LoVo (cell line): ENCODE data around the gene PLIN3.
"Not testable (repeated sequence)": the region's sequence is repeated elsewhere in the genome, so short reads cannot be mapped to it uniquely, and the experiment has no call there.

Experiments
- DNase-seq: peaks from one replicate; pipeline ENCODE4 v3.0.0-alpha.2; 2016; ENCODE audit warnings: low spot score

The PLIN3 gene, protein sequence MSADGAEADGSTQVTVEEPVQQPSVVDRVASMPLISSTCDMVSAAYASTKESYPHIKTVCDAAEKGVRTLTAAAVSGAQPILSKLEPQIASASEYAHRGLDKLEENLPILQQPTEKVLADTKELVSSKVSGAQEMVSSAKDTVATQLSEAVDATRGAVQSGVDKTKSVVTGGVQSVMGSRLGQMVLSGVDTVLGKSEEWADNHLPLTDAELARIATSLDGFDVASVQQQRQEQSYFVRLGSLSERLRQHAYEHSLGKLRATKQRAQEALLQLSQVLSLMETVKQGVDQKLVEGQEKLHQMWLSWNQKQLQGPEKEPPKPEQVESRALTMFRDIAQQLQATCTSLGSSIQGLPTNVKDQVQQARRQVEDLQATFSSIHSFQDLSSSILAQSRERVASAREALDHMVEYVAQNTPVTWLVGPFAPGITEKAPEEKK

DNA sequence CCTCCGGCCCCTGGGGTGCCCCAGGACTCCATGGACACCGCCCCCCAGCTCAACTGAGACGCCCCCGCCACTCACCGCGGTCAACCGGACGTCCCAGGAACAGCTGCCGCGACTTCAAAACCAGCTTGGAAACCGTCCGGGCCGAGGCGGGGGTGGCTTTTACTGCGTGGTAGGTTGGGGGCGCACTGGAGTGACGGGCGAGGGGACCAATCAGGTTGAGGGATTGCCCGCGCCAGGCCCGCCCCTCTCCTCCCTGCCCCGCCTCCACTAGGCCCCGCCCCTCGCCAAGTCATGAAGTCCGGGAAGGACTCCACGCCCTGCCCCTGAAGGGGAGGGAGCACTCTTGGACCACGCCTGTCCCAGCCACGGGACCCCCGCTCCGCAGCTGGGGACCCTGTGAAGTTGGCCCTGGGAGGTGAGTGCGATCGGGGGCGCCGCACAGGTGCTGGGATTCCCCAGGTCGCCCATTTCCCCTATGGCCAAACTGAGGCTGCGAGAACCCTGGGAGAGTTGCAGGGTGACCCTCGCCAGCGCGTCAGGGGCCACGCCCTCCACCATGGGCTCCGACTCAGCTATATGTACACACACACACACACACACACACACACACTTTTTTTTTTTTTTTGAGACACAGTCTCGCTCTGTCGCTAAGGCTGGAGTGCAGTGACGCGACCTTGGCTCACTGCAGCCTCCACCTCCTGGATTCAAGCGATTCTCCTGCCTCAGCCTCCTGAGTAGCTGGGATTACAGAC is at the start of gene PLIN3:
Gene PLIN3, minus strand, starts transcription at position 134 of the 752 bp plus-strand sequence. CDS start 6,273 bp downstream, outside the sequence.
- peak; percentile 92 for DNase-seq

DNA sequence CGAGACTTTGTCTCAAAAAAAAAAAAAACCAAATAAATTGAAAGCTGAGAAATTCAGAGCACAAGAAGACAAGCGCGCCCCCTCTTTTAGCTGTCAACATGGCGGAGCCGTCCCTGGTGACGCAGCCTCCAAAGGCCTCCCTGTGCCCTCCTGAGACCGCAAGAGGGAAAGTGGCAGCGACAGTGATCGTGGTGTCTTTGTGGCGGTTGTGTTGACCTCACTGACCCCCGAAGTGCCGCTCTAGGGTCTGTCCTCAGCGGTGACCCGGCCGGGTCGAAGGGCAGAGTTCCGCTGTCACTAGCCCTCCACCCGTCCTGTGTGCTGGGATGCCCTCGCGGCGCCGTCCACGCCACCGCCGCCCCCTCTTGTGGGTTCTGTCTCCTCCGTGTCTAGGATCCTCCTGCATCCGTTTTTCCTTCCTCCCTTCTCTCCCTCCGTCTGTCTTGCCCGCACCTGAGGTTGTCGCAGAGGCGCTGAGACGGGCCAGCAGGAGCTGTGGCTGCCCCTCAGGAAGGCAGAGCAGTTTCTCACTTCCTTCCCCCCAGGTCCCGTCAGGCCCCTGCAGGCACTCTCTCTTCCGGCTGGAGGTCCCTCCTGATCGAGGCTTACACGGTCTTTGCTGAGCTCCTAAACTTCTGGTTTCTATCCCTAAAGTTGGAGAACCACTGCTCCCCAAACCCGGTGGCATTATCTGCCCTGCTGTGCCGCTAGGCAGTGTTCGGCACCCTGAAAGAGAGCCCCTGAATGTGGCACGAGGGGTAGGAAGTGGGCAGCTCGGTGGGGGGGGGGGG is 49.0 kb upstream of the PLIN3 start:
- DNase-seq: no peak

DNA sequence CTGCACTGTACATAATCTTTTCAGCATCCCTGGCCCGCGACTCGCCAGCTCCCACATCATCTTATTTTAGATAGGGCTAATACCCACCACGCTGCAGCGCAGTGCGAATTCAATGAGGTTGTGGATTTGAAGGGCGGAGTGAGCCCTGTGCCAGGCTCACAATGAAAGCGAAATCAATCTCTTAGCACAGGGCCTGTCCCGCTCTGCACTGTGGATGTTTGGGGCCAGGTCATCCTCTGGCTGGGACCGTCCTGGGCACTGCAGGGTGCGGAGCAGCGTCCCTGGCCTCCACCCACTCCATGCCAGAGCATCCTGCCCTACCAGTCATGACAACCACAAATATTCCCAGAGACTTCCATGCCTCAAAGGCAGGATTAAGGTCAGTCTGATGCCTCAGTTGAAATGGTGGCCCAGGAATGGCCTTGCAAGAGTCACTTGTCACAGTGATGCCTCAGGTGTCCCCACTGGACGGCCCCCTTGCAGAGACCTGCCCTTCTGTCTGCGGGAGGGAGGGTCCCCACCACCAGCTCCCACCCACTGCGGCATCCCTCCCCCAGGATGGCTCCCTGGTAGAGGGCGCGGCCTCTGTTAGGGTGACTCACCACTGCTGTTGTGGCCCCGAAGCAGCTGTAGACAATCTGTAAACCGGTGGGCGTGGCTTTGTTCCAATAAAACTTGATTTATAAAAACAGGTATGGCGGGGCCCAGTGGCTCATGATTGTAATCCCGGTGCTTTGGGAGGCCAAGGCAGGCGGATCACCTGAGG is 47.5 kb upstream of the PLIN3 start:
- peak; percentile 92 for DNase-seq

DNA sequence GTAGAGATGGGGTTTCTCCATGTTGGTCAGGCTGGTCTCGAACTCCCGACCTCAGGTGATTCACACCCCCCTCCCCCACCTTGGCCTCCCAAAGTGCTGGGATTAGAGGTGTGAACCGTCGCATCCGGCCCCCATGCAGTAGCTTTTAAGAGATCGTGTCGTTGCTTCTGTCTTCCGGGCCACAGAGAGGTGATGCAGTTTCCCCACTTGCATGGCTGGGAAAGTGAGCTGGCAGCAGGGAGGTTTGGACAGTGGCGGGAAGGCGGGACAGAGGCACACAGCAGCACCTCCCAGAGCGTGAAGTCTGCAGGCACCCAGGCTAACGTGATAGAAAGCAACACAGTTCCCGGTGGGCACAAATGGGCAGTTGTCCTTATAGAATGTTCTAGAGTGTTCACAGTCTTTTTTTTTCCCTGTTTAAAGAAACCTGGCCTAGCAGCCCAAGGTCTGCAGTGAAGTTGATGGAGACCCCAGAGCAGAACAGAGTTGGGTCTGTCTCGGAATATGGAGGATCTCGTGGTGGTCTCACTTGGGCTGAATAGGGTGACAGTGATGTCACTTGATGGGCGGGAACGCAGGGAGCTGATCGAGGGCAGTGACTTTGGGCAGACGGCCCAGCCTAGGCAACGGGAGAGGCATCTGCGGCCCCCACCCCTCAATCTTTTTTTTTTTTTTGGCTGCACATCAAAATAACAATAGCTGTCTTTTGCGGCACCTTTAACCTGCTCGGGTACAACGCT is 46.7 kb upstream of the PLIN3 start:
- DNase-seq: no peak

DNA sequence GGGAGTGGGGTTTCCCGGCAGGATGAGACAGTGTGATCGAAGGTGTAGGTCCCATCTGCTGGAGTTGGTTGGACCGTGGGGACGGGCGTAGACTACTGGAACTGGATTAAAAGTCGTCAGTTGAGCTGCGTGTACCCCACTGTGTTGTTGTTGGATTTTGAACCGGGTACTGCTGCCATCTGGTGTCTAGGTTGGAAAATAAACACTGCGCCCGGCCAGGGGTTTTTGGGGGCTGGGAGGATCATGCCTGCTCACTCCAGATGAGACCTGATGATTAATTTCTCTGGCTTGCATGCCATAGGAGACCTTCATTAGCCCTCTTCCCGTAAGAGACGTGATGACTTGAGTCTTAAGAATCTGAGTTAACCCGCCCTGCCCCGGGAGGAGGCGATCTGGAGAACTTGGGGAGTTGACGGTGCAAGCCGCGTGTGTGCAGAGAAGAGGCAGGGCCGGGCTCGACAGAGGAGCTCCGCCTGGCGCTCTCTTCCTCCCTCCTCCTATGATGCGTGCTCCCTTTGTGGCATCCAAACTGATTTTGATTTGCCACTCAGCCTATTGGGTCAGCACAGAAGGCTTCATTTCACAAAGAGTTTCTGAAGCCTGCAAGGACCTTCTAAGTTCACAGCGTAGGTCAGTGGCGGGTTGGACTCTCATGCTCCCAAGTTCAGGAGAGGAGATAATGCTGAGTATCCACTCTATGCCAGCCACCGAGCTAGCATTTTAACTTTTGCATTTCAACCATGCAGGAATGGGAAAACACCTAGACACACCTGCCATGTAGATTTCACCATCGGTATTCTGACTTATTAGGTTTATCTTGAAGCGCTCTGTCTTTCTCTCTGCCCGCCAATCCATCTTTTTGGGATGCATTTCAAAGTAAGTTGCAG is 44.6 kb upstream of the PLIN3 start:
- peak; percentile 59 for DNase-seq

DNA sequence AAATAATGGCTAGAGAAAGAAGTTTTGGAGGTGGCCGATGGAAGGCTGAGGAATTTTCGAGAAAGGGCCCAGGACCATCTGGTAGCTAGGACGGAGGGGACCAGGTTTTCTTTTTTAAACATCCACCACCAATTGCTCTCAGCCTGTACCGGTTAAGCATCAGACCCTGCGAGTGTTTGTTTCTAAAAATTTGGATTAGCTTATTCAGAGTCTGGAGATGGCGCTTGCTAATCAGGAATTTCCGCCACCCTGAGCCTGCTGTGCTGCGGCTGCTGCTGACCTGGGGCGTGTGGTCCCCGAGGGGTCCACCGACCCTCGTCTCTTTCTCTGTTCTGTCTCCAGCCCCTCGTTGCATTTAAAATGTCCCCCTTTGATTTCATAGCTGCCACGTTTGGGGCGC is 43.8 kb upstream of the PLIN3 start:
- DNase-seq: no peak

DNA sequence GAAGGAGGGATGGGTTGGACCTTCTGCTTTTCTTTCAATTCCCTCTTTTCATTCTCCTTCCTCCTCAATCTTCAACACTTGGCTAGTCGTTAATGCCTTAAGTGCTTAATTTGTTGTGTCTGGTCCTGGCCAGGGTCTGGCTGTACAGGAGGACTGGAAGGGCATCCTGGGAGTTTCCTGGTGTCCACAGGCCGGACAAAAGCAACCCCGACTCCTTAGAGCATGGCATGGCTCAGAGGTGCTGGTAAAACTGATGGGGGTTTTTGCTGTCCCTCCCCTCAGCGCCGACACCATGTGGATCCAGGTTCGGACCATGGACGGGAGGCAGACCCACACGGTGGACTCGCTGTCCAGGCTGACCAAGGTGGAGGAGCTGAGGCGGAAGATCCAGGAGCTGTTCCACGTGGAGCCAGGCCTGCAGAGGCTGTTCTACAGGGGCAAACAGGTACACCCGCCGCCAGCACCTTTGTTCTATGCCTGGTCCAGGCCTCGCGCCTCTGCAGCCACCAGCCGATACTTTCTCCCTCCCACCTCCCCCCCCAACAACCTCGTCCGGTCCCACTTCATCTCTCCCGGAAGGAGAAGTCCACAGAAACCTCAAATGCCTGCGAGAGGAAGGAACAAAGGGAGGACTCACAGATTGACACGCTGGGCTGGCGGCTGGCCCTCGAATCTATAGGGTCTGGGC is 43.3 kb upstream of the PLIN3 start:
- no peak for DNase-seq

DNA sequence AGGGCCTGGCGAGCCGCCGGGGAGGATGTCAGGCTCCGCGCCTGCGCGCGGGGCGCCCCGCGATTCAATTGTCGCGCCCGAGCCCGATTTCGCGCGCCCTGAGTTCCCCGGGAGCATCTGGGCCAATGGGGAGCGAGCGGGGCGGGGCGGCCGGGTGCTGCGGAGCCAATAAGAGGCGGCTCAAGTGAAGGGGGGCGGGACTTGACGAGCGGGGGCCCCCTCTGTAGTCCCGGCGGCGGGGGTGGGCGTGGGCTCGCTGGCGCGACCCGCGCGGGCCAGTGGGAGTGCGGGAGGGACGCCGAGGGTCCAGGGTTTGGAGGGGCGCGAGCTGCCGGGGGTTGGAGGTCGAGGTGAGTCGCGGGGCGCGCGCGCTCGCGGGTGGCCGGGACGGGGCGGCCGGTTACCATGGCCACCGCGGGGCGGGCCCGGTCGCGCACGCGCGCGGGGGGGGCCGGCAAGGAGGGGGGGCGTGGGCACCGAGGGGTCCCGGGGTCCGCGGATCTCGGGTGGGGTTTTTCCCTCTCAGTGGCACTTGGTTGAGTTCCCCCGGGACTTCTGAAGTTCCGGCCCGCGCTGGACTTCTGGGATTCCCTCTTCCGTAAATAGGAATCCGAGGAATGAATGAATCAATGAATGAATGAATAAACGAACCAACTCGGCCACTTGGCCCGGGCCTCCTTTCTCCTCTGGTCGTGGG is 42.6 kb upstream of the PLIN3 start:
- DNase-seq: peak; percentile 93

DNA sequence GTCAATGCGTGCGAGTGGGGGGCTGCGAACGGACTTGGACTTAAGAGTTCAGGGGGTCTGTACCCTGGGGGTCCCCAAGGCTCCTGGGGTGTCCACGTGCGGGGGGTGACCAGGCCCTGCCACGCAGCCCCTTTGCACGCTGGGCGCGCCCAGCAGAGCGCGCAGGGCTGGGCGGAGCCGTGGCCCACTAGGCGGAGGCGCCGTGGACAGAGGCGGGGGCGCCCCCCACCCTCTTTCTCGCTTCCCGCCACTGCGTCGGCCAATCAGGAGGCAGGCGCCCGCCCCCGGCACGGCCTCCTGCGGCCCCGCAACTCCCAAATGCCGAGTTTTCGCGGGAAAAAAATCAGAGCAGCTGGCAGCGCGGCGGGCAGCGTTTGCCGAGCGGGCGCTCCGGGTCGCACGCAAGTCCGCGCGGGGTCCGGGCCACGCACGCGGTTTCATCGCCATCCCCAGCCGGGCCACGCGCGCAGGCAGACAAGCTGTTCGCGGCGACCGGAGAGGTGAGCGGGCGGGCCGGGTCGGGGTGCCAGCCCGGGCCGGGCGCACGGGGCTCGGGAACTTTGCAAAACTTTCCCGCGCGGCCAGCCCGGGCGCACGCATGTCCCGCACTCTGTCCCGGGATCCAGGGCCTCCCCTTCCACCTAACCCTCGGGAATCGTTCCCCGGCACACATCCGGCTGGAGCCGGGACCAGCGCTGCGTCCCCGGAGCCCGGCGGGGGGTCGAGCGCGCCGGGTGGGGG is 41.9 kb upstream of the PLIN3 start, which contains the start of gene UHRF1:
Gene UHRF1, plus strand, starts transcription at position 346 of the 741 bp plus-strand sequence. CDS start 1,385 bp downstream, outside the sequence.
- DNase-seq: no peak

DNA sequence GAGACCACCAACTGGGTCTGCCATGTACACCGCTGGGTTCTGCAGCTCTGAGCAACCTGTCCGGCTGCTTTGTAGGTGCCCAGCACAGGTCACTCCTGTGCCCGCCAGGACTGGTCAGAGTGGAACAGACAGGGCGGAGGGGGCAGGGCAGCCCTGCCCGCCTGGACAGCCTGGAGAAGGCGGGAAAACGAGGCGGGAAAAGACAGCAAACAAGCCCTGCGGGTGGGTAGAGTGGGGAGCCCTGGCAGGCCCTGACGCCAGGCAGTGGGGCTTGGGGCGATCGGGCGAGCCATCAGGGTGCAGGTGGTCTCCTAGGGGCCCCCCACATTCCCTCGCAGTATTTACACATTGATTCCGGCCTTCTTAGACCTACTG is 41.3 kb upstream of the PLIN3 start:
- DNase-seq: no peak

DNA sequence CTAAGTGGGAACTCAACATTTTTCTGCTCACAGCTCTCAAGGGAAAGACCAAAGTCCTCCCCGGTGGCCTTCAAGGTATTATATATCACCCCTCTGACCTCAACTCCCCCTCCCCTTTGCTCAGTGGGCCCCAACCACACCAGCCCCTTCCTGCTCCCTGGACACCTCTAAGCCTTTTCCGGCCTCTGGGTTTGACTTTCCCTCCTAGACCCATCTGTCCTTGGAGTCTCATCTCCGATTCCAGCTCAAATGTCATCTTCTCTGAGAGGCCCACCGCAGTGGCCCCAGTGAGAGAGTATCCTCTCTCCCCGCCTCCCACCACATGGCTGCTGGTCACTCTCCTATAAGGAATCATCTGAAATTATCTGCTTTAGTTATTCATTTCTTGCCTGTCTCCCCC is 40.9 kb upstream of the PLIN3 start:
- DNase-seq: no peak

DNA sequence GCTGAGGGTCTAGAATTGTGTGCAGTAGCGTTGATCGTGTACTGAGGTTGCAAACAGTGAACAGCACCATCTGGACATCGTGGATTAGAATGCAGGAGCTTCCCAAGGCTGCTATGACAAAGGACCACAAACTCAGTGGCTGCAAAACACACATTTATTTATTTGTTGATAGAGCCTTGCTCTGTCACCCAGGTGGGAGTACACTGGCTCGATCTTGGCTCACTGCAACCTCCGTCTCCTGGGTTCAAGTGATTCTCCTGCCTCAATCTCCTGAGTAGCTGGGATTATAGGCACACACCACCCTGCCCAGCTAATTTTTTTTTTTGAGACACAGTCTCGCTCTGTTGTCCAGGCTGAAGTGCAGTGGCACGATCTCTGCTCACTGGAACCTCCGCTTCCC is 39.5 kb upstream of the PLIN3 start:
- DNase-seq: no peak

DNA sequence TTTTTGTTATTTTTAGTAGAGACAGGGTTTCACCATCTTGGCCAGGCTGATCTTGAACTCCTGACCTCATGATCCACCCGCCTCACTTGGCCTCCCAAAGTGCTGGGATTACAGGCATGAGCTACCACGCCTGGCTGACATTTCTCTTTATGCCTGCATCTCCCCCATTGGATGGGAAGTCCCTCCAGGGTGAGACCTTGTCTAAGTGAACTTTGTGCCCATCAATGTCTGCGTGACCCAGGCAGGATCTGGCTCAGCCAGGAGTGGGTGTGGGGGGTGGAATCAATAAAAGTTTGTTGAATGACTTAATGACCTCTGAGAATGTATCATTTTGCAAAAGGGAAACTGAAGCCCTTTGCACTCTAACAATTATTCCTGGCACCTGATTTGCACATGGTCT is 37.0 kb upstream of the PLIN3 start:
- no peak for DNase-seq

DNA sequence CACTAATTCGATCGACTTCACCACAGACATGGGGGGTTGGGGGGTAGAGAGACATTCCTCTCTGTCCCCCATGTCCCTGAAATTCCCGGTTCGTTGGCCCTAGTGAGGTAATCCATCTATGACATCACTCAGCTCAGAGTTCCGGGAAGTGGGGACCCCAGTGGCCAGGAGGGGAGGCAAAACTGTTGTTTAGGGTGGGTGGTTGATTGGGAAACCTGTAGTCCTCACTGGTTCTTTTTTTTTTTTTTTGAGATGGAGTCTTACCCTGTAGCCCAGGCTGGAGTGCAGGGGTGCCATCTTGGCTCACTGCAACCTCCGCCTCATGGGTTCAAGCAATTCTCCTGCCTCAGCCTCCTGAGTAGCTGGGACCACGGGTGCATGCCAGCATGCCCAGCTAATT is 35.3 kb upstream of the PLIN3 start, which contains the start of gene ARRDC5:
Gene ARRDC5, minus strand, starts transcription at position 101 of the 400 bp plus-strand sequence. Its CDS starts 71 bp downstream, at position 30.
- no peak for DNase-seq

DNA sequence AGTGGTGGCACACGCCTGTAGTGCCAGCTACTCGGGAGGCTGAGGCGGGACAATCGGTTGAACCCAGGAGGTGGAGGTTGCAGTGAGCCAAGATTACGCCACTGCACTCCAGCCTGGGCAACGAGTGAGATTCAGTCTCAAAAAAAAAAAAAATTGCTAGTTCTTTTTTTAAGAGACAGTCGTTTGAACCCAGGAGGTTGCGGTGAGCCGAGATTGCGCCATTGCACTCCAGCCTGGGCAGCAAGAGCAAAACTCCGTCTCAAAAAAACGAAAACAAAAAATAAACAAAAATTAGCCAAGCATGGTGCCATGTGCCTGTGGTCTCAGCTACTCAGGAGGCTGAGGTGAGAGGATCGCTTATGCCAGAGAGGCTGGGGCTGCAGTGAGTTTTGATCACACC is 33.4 kb upstream of the PLIN3 start:
- not testable (repeated sequence) for DNase-seq

DNA sequence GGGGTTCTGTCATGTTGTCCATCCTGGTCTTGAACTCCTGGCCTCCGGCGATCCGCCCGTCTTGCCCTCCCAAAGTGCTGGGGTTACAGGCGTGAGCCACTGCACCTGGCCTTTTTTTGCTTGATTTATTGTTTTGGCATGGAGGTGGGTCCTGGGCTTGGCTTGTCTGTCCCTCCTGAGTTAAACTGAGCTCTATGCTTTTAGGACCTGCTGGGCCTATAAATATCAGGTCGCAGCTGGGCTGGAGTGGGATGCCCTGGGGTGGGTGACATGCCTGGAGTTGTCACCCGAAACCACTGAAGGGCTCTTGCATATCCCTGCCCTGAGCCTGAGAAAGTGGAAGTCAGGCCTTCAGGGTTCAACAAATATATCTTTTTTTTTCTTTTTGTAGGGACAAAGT is 29.7 kb upstream of the PLIN3 start:
- DNase-seq: no peak

DNA sequence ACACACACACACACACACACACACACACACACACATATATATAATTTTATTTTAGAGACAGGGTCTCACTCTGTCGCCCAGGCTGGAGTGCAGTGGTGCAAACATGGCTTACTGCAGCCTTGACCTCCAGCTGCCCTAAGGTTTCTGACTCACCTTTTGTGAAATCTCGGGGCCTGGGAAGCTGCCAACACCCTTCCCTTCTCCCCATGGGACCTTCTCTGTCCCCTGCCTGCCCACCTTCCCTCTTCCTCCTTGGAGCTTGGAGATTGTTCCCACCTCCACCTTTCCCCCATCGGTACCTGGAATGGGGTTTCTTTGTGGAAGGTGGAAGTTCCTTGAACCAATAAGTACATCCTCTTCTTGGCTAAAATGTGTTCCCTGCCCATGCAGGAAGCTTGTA is 28.9 kb upstream of the PLIN3 start:
- DNase-seq: peak; percentile 16

DNA sequence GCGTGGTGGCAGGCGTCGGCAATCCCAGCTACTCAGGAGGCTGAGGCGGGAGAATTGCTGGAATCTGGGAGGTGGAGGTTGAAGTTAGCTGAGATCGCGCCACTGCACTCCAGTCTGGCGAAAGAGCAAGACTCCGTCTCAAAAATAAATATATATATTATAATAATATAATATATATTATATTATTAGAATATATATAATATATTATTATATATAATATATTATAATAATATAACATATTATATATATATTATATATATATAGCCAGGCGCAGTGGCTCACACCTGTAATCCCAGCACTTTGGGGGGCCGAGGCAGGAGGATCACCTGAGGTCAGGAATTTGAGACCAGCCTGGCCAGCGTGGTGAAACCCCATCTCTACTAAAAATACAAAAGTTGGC is 25.5 kb upstream of the PLIN3 start:
- not testable (repeated sequence) for DNase-seq
